ENCODE results near the gene SEC61G.

DNA sequence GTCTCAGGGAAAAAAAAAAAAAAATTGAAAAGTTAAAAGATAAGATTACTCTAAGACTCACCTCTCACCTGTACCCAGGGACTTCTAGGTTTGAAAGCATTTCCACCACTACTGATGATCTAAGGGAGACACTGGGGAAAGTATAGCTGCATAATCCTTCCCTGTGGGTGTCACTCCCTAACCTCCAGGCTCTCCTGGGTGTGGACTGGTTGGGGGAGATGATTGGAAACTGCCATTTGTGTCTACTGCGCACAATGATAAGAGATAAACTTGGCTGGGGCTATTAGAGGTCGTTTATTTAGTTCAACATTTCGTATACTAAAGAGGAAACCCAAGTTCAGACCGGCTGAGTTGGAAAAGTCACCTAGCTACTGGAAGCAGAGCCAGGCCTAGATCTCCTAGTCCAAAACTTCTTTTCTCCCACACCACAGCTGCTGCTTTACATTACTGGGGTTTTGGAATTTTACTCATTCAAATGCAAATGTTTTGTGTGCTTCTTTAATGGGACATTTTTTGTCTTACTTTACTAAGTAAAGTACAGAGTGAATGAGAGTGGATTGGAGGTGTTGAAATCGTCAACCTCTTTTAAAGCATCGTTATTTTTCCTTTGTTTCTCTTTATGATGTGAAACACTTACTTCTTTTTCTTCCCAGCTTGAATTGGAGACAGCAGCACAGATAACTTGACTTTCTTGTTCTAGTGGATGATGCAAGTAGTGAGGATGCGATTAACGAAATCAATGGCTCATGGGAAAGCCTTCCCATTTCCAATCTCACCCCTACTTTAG, 22.3 kb upstream of the SEC61G start:
- TF ChIP-seq, protein P1, sequence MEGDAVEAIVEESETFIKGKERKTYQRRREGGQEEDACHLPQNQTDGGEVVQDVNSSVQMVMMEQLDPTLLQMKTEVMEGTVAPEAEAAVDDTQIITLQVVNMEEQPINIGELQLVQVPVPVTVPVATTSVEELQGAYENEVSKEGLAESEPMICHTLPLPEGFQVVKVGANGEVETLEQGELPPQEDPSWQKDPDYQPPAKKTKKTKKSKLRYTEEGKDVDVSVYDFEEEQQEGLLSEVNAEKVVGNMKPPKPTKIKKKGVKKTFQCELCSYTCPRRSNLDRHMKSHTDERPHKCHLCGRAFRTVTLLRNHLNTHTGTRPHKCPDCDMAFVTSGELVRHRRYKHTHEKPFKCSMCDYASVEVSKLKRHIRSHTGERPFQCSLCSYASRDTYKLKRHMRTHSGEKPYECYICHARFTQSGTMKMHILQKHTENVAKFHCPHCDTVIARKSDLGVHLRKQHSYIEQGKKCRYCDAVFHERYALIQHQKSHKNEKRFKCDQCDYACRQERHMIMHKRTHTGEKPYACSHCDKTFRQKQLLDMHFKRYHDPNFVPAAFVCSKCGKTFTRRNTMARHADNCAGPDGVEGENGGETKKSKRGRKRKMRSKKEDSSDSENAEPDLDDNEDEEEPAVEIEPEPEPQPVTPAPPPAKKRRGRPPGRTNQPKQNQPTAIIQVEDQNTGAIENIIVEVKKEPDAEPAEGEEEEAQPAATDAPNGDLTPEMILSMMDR (IDR thresholded peaks at IDR 0.05): no peak
- TF ChIP-seq POLR2A (IDR thresholded peaks at IDR 0.05): no peak
